IPS-NIHi7 (cell line): ENCODE data around the gene DCTPP1.
A peak's percentile ranks its signal among the peaks of the same experiment; 100 is the strongest.
"Not testable (repeated sequence)": the region's sequence is repeated elsewhere in the genome, so short reads cannot be mapped to it uniquely, and the experiment has no call there.

Experiments
- DNase-seq: peaks from one replicate; pipeline ENCODE4 v3.0.0; 2012; ENCODE audit warnings: mixed read lengths; ENCODE audit errors: extremely low spot score

The DCTPP1 gene

GRCh38 chr16:30429678-30430427 lies at the start of gene DCTPP1:
TSS of gene DCTPP1 (minus strand) at chr16:30430030. CDS start at chr16:30429980, 50 bp downstream.
- peak; percentile 96 for DNase-seq

- no peak for DNase-seq
Measured at GRCh38 chr16:30478766-30479478, 49.1 kb upstream of the DCTPP1 start.

- DNase-seq = not testable (repeated sequence)
Measured at GRCh38 chr16:30477773-30478172, 47.9 kb upstream of the DCTPP1 start.

- no peak for DNase-seq
Measured at GRCh38 chr16:30476991-30477390, 47.2 kb upstream of the DCTPP1 start.

- no peak for DNase-seq
Measured at GRCh38 chr16:30474684-30475083, 44.9 kb upstream of the DCTPP1 start.

- DNase-seq = no peak
Measured at GRCh38 chr16:30474074-30474452, 44.2 kb upstream of the DCTPP1 start.

GRCh38 chr16:30473231-30474073 lies 43.6 kb upstream of the DCTPP1 start:
- no peak for DNase-seq

- no peak for DNase-seq
Measured at GRCh38 chr16:30472328-30472942, 42.6 kb upstream of the DCTPP1 start, which contains the start of gene ITGAL. TSS of gene ITGAL (plus strand) at chr16:30472742. CDS start at chr16:30472838, 96 bp downstream.

- DNase-seq = no peak
Measured at GRCh38 chr16:30470632-30470995, 40.8 kb upstream of the DCTPP1 start.

- DNase-seq = no peak
Measured at GRCh38 chr16:30470170-30470512, 40.3 kb upstream of the DCTPP1 start.

GRCh38 chr16:30464078-30464477 lies 34.2 kb upstream of the DCTPP1 start:
- no peak for DNase-seq

GRCh38 chr16:30461426-30461825 lies 31.6 kb upstream of the DCTPP1 start:
- not testable (repeated sequence) for DNase-seq

- no peak for DNase-seq
Measured at GRCh38 chr16:30459456-30459855, 29.6 kb upstream of the DCTPP1 start.

- DNase-seq = no peak
Measured at GRCh38 chr16:30458561-30459394, 28.9 kb upstream of the DCTPP1 start.

- DNase-seq = no peak
Measured at GRCh38 chr16:30457743-30458560, 28.1 kb upstream of the DCTPP1 start.

- DNase-seq = no peak
Measured at GRCh38 chr16:30457256-30457655, 27.4 kb upstream of the DCTPP1 start.

- no peak for DNase-seq
Measured at GRCh38 chr16:30456302-30456701, 26.5 kb upstream of the DCTPP1 start.

- not testable (repeated sequence) for DNase-seq
Measured at GRCh38 chr16:30452709-30453580, 23.1 kb upstream of the DCTPP1 start.

- DNase-seq = no peak
Measured at GRCh38 chr16:30449116-30449435, 19.2 kb upstream of the DCTPP1 start.
